HG03139 (cell line): ENCODE measurements around the gene PRMT9.

Experiments
- ATAC-seq: cut with Tn5 transposase; IDR thresholded peaks from one replicate; pipeline ENCODE4 v1.9.1; 2021; ENCODE audit not compliant: unreplicated experiment

Gene PRMT9

DNA sequence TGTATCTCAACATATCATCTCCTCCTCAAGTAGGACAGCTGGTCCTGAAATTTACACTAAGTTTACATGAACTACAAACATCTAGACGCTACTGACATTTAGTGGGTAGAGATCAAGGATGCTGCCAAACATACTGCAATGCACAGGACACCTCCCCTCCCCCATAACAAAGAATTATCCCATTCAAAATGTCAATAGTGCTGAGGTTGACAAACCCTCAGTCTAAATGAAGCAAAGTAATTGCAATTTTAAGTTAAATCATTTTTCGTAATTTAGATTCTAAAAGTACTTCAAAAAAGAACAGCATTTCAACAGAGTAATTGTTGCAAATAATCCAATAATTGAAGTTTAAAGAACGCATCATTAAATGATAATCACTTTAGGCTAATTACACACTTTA, 1.2 kb downstream of the PRMT9 start:
- no peak for ATAC-seq

GRCh38 chr4:147678796-147679549, 5.0 kb downstream of the PRMT9 start:
- no peak for ATAC-seq

DNA sequence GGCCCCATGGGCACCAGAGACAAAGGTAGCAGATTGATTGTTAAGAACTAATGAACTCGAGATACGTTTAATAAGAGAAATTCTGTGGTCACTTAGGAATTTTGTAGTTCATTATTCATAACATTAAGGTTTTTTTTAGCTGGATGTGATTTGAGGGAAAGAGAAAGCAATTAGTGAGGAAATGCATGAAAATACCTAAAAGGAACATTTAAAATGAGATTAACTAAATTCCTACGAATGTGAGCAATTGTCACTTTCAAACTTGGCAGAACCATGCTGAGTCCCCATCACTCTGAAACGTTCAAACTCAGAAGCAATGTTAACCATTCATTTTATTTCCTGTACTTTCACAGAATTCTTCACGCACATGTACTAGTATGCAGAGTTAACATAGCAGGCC, 5.9 kb downstream of the PRMT9 start:
- ATAC-seq = no peak

GRCh38 chr4:147674496-147674895, 9.5 kb downstream of the PRMT9 start:
- no peak for ATAC-seq

DNA sequence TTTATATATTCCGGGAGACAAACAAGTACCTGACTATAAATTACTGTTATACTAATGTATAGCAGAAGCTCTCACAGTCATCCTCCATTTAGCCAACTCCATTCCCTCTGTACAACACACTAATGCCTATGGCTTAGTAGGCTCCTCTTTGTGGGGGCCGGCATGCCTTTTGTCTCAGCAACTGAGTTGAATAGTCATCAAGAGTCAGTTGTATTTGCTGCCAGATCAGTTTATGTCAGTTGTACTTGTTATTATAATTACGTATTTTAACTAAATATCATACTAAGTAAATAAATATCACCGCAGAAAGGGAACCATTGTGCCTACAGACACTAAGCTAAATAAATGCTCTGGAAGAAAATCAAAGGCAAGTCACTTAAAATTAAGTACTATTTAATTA, 9.9 kb downstream of the PRMT9 start:
- no peak for ATAC-seq

- ATAC-seq = no peak
These were observed 25.5 kb downstream of the PRMT9 start for GRCh38 chr4:147658501-147658900.

DNA sequence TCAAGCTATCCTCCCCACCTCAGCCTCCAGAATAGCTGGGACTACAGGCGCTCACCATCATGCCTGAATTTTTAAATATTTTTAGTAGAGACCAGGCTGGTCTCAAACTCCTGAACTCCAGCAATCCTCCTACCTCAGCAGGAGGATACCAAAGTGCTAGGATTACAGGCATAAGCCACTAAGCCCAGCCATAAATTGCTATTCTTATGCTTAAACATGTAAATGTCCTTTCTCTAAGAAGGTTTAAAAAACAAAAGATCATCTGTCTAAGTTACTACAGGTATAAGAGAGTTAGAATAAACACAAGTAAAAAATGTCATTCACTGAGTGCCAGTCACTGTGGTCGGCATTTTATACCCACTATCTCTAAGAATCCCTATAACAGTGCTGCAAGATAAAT, 28.3 kb downstream of the PRMT9 start:
- no peak for ATAC-seq

- ATAC-seq = no peak
These were observed 32.4 kb downstream of the PRMT9 start for GRCh38 chr4:147651563-147651962.

DNA sequence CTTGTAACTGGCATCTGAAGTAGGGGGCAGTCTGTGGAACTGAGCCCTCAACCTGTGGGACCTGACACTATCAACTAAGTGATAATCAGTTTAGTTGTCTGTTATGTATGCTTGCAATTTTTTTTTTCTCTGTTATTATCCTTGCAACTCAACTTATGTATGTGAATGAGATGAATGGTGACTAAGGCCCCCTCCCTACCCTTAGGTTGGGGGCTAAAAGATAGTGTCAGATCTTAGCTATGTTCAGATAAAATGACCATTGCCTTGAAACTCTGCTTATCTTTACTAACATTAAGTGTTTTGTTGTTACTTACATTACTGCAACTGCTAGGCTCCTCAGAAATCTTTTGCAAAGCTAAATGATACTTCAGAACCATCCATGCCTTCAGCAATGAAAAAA, 35.3 kb downstream of the PRMT9 start:
- no peak for ATAC-seq

- no peak for ATAC-seq
These were observed 38.9 kb downstream of the PRMT9 start for GRCh38 chr4:147645099-147645498.

DNA sequence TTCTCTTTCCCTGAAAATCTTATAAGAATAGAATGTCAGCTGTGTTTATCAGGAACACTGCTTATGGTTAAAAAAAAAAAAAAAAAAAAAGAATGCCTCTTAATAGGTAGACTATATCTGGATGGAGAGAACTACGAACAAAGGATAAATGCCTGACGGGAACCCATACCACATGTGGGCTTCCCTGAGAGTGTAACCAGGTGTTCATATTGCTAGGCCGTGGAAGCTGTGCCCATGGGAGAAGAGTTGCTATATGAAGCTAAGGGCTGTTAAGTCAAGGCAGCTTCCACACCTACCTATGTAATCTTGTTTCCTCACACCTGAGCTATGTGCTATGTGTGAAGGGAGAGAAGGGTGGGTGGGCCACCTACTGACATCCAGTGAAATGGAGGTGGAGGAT, 39.5 kb downstream of the PRMT9 start:
- ATAC-seq = no peak

GRCh38 chr4:147643616-147644015, 40.3 kb downstream of the PRMT9 start:
- no peak for ATAC-seq

GRCh38 chr4:147640331-147640730, 43.6 kb downstream of the PRMT9 start:
- ATAC-seq = no peak

GRCh38 chr4:147639388-147639787, 44.6 kb downstream of the PRMT9 start:
- no peak for ATAC-seq

DNA sequence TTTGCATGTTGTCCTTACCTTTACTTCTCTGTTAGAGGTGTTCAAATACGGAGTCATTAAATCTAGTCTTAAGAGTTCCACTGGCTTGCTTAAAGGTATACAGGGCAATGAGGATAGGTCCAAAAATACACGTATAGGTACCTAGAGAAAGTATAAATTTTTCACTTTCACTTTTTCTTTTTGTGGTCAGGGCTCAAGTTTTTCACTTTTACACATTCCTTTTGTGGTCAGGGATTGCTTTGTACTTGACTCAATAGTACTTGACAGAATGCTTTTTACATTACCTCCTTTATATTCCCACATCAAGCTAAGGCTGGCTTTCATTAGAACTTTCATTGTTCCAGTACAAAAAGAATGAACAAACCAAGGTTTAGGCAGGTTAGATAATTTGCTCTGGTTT, 45.0 kb downstream of the PRMT9 start:
- no peak for ATAC-seq

- no peak for ATAC-seq
These were observed 45.6 kb downstream of the PRMT9 start for GRCh38 chr4:147638365-147638764.

- ATAC-seq = no peak
These were observed 48.6 kb downstream of the PRMT9 start for GRCh38 chr4:147635348-147635747.

DNA sequence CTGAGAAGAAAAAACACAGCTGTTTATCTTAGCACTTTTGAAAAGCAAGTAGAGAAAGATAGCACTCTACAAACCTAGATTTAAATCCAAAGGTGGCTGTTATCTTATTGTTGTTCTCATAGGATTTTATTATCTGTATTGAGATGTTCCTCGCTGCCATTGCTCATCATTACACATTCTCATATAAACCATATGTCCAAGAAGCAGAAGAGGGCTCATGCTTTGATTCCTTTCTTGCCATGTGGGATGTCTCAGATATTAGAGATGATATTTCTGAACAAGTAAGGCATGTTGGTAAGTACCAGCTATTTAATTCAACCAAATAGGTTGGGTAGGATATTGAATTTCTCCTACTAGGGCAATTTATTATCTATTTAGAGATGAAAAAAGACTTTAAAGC, 50.3 kb downstream of the PRMT9 start:
- ATAC-seq = no peak

GRCh38 chr4:147633113-147633512, 50.9 kb downstream of the PRMT9 start:
- ATAC-seq = no peak

- no peak for ATAC-seq
These were observed 53.9 kb downstream of the PRMT9 start for GRCh38 chr4:147629783-147630730.

DNA sequence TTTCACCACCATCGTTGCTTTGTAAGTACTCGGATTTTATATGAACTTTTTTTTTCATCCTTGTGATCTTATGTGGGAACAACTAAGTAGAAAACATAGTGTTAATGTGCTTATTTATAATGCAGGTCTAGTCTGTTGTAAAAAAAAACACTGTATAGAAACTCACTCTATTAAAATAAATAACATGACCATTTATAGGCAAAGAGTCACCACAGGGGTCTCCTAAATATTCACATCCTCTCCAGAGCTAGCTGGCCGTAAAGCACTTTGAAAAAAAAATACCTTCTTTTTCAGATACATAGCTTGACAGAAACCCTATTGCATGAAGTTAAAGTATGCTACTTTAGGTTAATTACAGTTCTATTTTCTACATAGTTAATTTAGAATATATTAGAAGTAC, 55.5 kb downstream of the PRMT9 start:
- ATAC-seq = no peak

GRCh38 chr4:147626903-147627302, 57.1 kb downstream of the PRMT9 start:
- ATAC-seq = no peak
